Erythroblast (primary cell): ENCODE measurements around the gene MRC1.

Experiments used
- DNase-seq, 2 experiments: peaks; one replicate each; lab custom pipeline; 2025; lab: John Stamatoyannopoulos, UW
- GATA1 ChIP-seq: IDR thresholded peaks from 2 replicates; pipeline ENCODE4 v1.6.1; 2011; ENCODE audit warnings: low read depth, mild to moderate bottlenecking, control low read depth, low read length, moderate library complexity
- POLR2A ChIP-seq: IDR thresholded peaks from 2 replicates; pipeline ENCODE4 v1.6.1; 2011; ENCODE audit warnings: mild to moderate bottlenecking, low read length

Gene MRC1

DNA sequence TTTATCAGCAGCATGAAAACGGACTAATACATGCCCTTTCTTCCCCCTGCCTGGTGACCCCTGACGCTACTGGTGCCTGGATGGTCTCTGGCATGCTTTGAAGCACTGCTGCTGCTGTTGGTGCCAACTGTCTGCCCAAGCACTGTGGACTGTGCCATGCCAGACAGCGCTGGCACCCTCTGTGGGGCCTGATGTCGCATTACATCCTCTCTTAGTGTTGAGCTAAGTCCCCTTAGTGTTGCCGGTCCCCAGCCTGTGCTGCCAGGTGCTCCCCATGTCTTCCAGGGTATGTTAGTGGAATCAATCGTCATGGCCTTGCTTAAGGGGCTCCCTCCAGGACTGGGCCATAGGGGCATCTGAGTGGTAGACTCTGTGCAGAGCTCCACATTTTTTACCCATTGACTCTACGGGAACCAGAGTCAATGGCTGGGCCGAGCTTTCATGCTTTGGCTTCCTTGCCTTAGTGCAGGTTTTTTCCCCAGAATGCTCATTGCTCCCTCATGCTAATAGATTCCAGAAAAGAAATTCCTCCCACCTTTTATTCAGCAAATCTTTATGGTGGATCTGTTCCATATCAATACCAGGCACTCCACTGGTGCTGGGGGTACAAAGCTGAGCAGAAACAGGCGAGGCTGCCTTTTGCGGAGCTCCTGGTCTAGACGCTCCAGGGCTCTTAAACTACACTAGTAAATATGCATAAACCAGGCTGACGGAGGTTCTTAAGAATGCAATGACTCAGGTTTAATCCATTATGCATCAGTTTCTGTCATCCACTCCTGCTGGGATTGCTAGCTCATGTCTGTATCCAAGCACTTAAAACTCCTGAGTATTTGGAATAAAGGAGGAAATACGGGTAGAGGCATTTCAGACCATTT, 21.8 kb upstream of the MRC1 start:
- DNase-seq, result no peak
- TF ChIP-seq POLR2A, result no peak
- TF ChIP-seq GATA1, result no peak

GRCh38 chr10:17788646-17789045, 20.5 kb upstream of the MRC1 start:
- no peak for TF ChIP-seq GATA1
- no peak for TF ChIP-seq POLR2A
- DNase-seq, result no peak

- no peak for DNase-seq
- TF ChIP-seq GATA1, result no peak
- no peak for TF ChIP-seq POLR2A
These were observed 19.8 kb upstream of the MRC1 start for GRCh38 chr10:17789396-17789795.

- TF ChIP-seq POLR2A (no peak), GATA1 (no peak)
- no peak for DNase-seq
These were observed 18.5 kb upstream of the MRC1 start for GRCh38 chr10:17790651-17791050.

DNA sequence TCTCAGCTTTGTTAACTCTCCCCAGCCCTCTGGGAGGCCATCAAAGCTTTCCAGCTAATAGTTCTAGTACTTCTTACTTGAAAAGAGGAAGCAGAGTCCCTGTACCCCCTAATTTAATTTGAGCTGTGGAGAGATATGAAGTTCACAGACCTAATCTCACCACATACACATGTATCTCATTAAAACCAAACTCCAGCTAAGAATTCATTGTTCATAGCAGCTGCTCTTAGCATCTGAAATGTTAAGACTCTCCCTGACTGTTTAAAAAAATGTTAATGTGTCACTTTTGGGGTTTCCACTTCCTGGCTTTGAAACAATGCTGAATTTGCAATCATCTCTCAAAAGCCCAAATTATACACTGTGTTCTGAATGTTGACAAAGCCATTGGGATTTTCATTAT, 16.2 kb upstream of the MRC1 start:
- DNase-seq, result no peak
- no peak for TF ChIP-seq GATA1
- no peak for TF ChIP-seq POLR2A

GRCh38 chr10:17793823-17794644, 15.1 kb upstream of the MRC1 start:
- TF ChIP-seq POLR2A, result no peak
- no peak for TF ChIP-seq GATA1
- no peak for DNase-seq

DNA sequence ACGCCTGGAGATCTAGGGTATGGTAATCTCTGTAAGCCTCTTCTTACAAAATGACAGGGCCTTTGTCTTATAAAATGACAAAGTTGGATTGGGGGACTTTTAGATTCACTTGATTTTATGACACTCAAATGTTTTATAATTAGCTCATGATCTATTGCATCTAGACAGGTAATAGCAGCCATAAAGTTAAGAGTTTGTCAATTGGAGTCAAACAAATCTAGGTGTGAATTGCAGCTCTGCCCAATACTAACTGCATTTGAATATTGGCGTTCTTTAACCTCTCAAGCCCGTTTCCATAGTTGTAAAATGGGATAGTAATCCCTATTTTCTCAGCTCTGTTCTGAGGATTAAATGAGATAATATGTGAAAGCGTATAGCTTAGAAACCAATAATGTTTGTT, 14.1 kb upstream of the MRC1 start:
- DNase-seq, result no peak
- no peak for TF ChIP-seq POLR2A

- TF ChIP-seq POLR2A (no peak), GATA1 (no peak)
- DNase-seq, result no peak
These were observed 13.1 kb upstream of the MRC1 start for GRCh38 chr10:17795813-17796594.

GRCh38 chr10:17801507-17801906, 7.6 kb upstream of the MRC1 start:
- DNase-seq, result peak in 1 of 2 experiments; percentile 19
- TF ChIP-seq GATA1, result no peak
- TF ChIP-seq POLR2A, result no peak

GRCh38 chr10:17802350-17802749, 6.8 kb upstream of the MRC1 start:
- no peak for DNase-seq
- no peak for TF ChIP-seq POLR2A
- TF ChIP-seq GATA1, result no peak

DNA sequence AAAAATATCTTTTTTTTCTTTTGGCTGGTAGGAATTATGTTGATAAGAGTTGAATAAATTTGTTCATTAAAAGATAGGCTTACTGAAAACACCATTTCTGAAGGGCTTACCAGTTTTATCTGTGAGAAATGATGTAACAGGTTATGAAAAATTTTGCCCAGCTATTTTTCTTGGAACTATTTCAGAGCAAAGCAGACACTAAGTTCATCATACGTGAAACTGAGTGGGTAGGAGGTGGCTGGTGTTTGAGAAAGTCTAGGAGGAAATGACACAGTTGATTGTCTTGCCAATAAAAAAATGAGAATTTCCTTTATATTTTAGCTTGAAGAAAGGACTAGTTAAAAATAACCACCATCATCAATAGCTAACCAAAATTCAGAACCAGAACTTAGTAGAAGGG, 6.2 kb upstream of the MRC1 start:
- no peak for DNase-seq
- TF ChIP-seq POLR2A (no peak), GATA1 (no peak)

- DNase-seq, result no peak
- TF ChIP-seq POLR2A (no peak), GATA1 (no peak)
These were observed 3.8 kb upstream of the MRC1 start for GRCh38 chr10:17805330-17805729.

DNA sequence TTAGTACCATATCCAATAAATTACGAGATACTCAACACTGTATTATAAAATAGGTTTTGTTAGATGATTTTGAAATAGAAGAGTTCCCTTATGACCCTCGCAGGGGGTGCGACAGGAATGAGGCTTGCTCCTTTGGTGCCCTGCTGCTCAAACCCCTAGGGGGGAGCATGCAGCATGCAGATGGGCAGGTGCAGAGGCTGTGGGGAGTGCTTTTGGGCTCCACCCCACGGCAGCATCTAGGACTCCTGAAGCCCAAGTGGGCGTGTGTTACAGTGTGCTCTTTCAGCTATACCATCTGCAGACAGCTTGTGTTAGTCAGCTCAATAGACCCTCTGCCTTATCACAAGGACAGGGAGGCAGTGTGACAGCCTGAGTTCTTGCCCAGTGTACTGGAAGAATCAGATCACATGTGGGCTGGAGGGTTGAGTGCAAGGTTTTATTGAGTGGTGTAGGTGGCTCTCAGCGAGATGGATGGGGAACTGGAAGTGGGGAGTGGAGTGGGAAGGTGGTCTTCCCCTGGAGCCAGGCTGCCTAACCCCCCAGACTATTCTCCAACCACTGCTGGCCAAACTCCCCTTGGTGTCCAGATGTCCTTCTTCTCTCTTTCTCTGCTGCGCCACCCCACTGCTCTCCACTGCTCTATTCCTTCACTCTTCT, 3.1 kb upstream of the MRC1 start:
- peak; percentile 20 to 23 for DNase-seq

More for the DNA sequence above, 3.1 kb upstream of the MRC1 start:
- TF ChIP-seq GATA1, result no peak
- no peak for TF ChIP-seq POLR2A
